ENCODE results near the gene LPCAT3. TPM values are rescaled to one million over a fixed set of nuclear protein-coding genes. Genes with fewer than 3 reads are reported as not detected.
A peak's percentile ranks its signal among the peaks of the same experiment; 100 is the strongest.

Gene LPCAT3
- total and polyA plus RNA-seq, 2 of the 13 experiments (the other 11 are each of a cell fraction or from before 2014, with no cell fraction given): 44.5 to 64.3 TPM

GRCh38 chr12:6962285-6963015, 55.8 kb downstream of the LPCAT3 start (continued):
- TF ChIP-seq MXD1 (CRISPR knock-in tag; IDR thresholded peaks at IDR 0.05) (peak; percentile 60; the same call in 1 of the 2 replicates), ZKSCAN5 (CRISPR knock-in tag; IDR thresholded peaks at IDR 0.05) (no peak), AKNA (CRISPR knock-in tag; IDR thresholded peaks at IDR 0.05; ENCODE audit: borderline replicate concordance) (0 out of 2 replicates have a peak, but pooled peaks have one; percentile 59), PATZ1 (CRISPR knock-in tag; IDR thresholded peaks at IDR 0.05) (peak; percentile 21; the same call in 1 of the 2 replicates), FOXM1 (CRISPR knock-in tag; IDR thresholded peaks at IDR 0.05) (no peak), ZFX (CRISPR knock-in tag; IDR thresholded peaks at IDR 0.05; ENCODE audit: low read depth) (peak; percentile 9; the same call in 1 of the 2 replicates), ZBTB38 (CRISPR knock-in tag; IDR thresholded peaks at IDR 0.05) (peak; percentile 90), CREB3 (CRISPR knock-in tag; IDR thresholded peaks at IDR 0.05) (no peak), ZNF891 (CRISPR knock-in tag; IDR thresholded peaks at IDR 0.05) (peak; percentile 30; the same call in 1 of the 2 replicates), CEBPB (IDR thresholded peaks at IDR 0.05; ENCODE audit: borderline replicate concordance, low read depth, low read length) (peak; percentile 78; the same call in 1 of the 2 replicates), EZH2 (conservative IDR thresholded peaks at IDR 0.05; ENCODE audit: low read depth, low read length) (no peak), ZNF335 (CRISPR knock-in tag; IDR thresholded peaks at IDR 0.05) (no peak), ZBTB42 (CRISPR knock-in tag; IDR thresholded peaks at IDR 0.05) (no peak), CBFB (CRISPR knock-in tag; IDR thresholded peaks at IDR 0.05) (0 out of 2 replicates have a peak, but pooled peaks have one; percentile 7), ZNF781 (CRISPR knock-in tag; IDR thresholded peaks at IDR 0.05; ENCODE audit: borderline replicate concordance, not compliant biosample characterization) (peak; percentile 78), ZSCAN12 (CRISPR knock-in tag; IDR thresholded peaks at IDR 0.05) (no peak), PCBP1 (IDR thresholded peaks at IDR 0.05; ENCODE audit: borderline replicate concordance, low read depth, low read length) (0 out of 2 replicates have a peak, but pooled peaks have one; percentile 43), ZNF792 (CRISPR knock-in tag; IDR thresholded peaks at IDR 0.05) (0 out of 2 replicates have a peak, but pooled peaks have one; percentile 12), ZNF350 (CRISPR knock-in tag; IDR thresholded peaks at IDR 0.05; ENCODE audit: borderline replicate concordance, low read depth) (0 out of 2 replicates have a peak, but pooled peaks have one; percentile 6), SOX5 (CRISPR knock-in tag; IDR thresholded peaks at IDR 0.05; ENCODE audit: borderline replicate concordance) (no peak)

Data from HepG2 (cell line).